ENCODE measurements around the gene ADGRG2.

DNA sequence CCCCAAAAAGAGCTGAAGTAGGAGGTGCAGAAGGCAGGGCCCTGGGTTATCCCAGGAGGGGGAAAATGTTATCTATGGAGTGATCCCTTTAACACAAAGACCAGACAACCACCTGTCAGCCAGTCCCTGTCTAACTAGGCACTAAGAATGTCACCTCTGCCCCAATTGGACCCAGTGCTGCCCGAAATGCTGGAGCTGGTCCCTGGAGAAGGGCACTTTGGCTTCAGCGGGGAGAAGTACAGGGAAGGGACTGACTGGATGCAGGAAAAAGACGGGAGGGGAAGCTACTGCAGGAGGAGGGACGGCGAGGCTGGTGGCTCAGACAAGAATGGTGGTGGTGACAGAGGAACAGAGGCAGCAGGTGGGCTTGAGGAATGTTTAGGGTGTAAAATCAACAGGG lies 155.6 kb downstream of the ADGRG2 start:
- TF ChIP-seq SP1 (CRISPR knock-in tag; conservative IDR thresholded peaks at IDR 0.05) = no peak
- TF ChIP-seq, protein P1, sequence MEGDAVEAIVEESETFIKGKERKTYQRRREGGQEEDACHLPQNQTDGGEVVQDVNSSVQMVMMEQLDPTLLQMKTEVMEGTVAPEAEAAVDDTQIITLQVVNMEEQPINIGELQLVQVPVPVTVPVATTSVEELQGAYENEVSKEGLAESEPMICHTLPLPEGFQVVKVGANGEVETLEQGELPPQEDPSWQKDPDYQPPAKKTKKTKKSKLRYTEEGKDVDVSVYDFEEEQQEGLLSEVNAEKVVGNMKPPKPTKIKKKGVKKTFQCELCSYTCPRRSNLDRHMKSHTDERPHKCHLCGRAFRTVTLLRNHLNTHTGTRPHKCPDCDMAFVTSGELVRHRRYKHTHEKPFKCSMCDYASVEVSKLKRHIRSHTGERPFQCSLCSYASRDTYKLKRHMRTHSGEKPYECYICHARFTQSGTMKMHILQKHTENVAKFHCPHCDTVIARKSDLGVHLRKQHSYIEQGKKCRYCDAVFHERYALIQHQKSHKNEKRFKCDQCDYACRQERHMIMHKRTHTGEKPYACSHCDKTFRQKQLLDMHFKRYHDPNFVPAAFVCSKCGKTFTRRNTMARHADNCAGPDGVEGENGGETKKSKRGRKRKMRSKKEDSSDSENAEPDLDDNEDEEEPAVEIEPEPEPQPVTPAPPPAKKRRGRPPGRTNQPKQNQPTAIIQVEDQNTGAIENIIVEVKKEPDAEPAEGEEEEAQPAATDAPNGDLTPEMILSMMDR (IDR thresholded peaks at IDR 0.05) = no peak
- TF ChIP-seq NFYB (CRISPR knock-in tag; conservative IDR thresholded peaks at IDR 0.05; ENCODE audit: low read depth) = no peak
- TF ChIP-seq, protein P2, sequence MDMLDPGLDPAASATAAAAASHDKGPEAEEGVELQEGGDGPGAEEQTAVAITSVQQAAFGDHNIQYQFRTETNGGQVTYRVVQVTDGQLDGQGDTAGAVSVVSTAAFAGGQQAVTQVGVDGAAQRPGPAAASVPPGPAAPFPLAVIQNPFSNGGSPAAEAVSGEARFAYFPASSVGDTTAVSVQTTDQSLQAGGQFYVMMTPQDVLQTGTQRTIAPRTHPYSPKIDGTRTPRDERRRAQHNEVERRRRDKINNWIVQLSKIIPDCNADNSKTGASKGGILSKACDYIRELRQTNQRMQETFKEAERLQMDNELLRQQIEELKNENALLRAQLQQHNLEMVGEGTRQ (CRISPR knock-in tag; IDR thresholded peaks at IDR 0.05) = no peak
- TF ChIP-seq OVOL2 (CRISPR knock-in tag; IDR thresholded peaks at IDR 0.05; ENCODE audit: borderline replicate concordance) = no peak
- no peak for TF ChIP-seq CREB1 (CRISPR knock-in tag; IDR thresholded peaks at IDR 0.05)
- TF ChIP-seq ELF4 (CRISPR knock-in tag; IDR thresholded peaks at IDR 0.05; ENCODE audit: low read depth) = no peak
- no peak for TF ChIP-seq HMGA2 (CRISPR knock-in tag; IDR thresholded peaks at IDR 0.05)
- no peak for TF ChIP-seq GABPB1 (CRISPR knock-in tag; IDR thresholded peaks at IDR 0.05)
- TF ChIP-seq ZNF121 (CRISPR knock-in tag; IDR thresholded peaks at IDR 0.05) = no peak
- no peak for TF ChIP-seq TEAD1 (CRISPR knock-in tag; IDR thresholded peaks at IDR 0.05)
- TF ChIP-seq, protein P3, sequence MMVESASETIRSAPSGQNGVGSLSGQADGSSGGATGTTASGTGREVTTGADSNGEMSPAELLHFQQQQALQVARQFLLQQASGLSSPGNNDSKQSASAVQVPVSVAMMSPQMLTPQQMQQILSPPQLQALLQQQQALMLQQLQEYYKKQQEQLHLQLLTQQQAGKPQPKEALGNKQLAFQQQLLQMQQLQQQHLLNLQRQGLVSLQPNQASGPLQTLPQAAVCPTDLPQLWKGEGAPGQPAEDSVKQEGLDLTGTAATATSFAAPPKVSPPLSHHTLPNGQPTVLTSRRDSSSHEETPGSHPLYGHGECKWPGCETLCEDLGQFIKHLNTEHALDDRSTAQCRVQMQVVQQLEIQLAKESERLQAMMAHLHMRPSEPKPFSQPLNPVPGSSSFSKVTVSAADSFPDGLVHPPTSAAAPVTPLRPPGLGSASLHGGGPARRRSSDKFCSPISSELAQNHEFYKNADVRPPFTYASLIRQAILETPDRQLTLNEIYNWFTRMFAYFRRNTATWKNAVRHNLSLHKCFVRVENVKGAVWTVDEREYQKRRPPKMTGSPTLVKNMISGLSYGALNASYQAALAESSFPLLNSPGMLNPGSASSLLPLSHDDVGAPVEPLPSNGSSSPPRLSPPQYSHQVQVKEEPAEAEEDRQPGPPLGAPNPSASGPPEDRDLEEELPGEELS (CRISPR knock-in tag; IDR thresholded peaks at IDR 0.05) = no peak

Measured in WTC11 (cell line).